Suprapubic skin (tissue), 4 donors: Measurements from ENCODE around the gene ENAH. TPM values are rescaled to one million over a fixed set of nuclear protein-coding genes. Genes with fewer than 3 reads are reported as not detected.
A peak's percentile ranks its signal among the peaks of the same experiment; 100 is the strongest.

Experiments
- DNase-seq, 2 donors: peaks; one replicate each; pipeline ENCODE4 v3.0.0-alpha.2; 2019; ENCODE audit warnings: low spot score in 2 of 2
- H3K27ac ChIP-seq: fragments of 200-600 bp; sonication (generic); one replicate; pipeline ENCODE4 v1.5.1; 2019
- H3K27me3 ChIP-seq: fragments of 200-600 bp; sonication (generic); one replicate; pipeline ENCODE4 v1.5.1; 2019
- H3K36me3 ChIP-seq: fragments of 200-600 bp; sonication (generic); one replicate; pipeline ENCODE4 v1.5.1; 2019
- H3K4me1 ChIP-seq: fragments of 200-600 bp; sonication (generic); one replicate; pipeline ENCODE4 v1.5.1; 2019
- H3K4me3 ChIP-seq: fragments of 200-600 bp; sonication (generic); one replicate; pipeline ENCODE4 v1.5.1; 2019; ENCODE audit warnings: mild to moderate bottlenecking
- H3K9me3 ChIP-seq: fragments of 200-600 bp; sonication (generic); one replicate; pipeline ENCODE4 v1.5.1; 2019
- CTCF ChIP-seq, 2 donors: fragments of 200-600 bp in 1 of 2; fragments of 450-650 bp in 1 of 2; sonication (generic) in 1 of 2; IDR thresholded peaks; one replicate each; pipeline ENCODE4 v1.5.1; 2016 to 2019; ENCODE audit warnings: antibody characterized with exemption in 2 of 2, mild to moderate bottlenecking in 1 of 2, moderate library complexity in 1 of 2
- EP300 ChIP-seq: sonication (generic); formaldehyde crosslinking; IDR thresholded peaks from one replicate; pipeline ENCODE4 v1.6.1; 2017; ENCODE audit warnings: antibody characterized with exemption
- POLR2A ChIP-seq, 2 donors: fragments of 450-650 bp; IDR thresholded peaks; one replicate each; pipeline ENCODE4 v1.6.1; 2017; ENCODE audit warnings: antibody characterized with exemption in 2 of 2, mild to moderate bottlenecking in 2 of 2, moderate library complexity in 2 of 2
- POLR2AphosphoS5 ChIP-seq, 3 donors: sonication (generic); formaldehyde crosslinking; IDR thresholded peaks; one replicate each; pipeline ENCODE4 v1.6.1; 2017; ENCODE audit warnings: antibody characterized with exemption in 3 of 3
- WGBS: methylation state at CpG from one replicate; pipeline ENCODE4 v1.1.5; 2018; 5-methylcytosine and 5-hydroxymethylcytosine counted together
- total RNA-seq, 4 donors: library from RNA; depleted of rRNA; stranded (reverse); fragments of >200 nt; gene quantifications; one replicate each; pipeline ENCODE4 v1.1.0, GENCODE V29; 2016

The ENAH gene
- total RNA-seq, 4 donors from 2014 or later: 33.5 to 44.6 (median 41.8) TPM

GRCh38 chr1:225651872-225652728, 823 bp downstream of the ENAH start:
- peaks cover 54% of the 10 kb centered on the region for H3K4me1 ChIP-seq
- no peak for DNase-seq
- peak overlapping the region; percentile 97 for H3K4me3 ChIP-seq
- no peaks in the 10 kb centered on the region for H3K27me3 ChIP-seq
- WGBS: 2% methylated on average over 37 of the region's 45 CpGs
- H3K36me3 ChIP-seq: no peaks in the 10 kb centered on the region
- H3K27ac ChIP-seq: peak overlapping the region; percentile 93
- TF ChIP-seq CTCF (IDR thresholded peaks at IDR 0.05) (no peak), EP300 (no peak), POLR2AphosphoS5 (IDR thresholded peaks at IDR 0.05) (no peak), POLR2A (IDR thresholded peaks at IDR 0.05) (no peak)
- H3K9me3 ChIP-seq: no peaks in the 10 kb centered on the region

- H3K36me3 ChIP-seq: no peaks in the 10 kb centered on the region
- H3K27ac ChIP-seq: peak overlapping the region; percentile 93
- H3K4me3 ChIP-seq: peak overlapping the region; percentile 97
- H3K27me3 ChIP-seq: no peaks in the 10 kb centered on the region
- peaks cover 49% of the 10 kb centered on the region for H3K4me1 ChIP-seq
- TF ChIP-seq POLR2AphosphoS5 (IDR thresholded peaks at IDR 0.05) (no peak), CTCF (IDR thresholded peaks at IDR 0.05) (no peak), EP300 (no peak), POLR2A (IDR thresholded peaks at IDR 0.05) (no peak)
- no peaks in the 10 kb centered on the region for H3K9me3 ChIP-seq
- 26% methylated on average over 8 of the region's 8 CpGs for WGBS
- no peak for DNase-seq
Observed at GRCh38 chr1:225651376-225651871, 1.5 kb downstream of the ENAH start.

- peak overlapping the region; percentile 97 for H3K4me3 ChIP-seq
Observed at GRCh38 chr1:225650179-225650578, 2.7 kb downstream of the ENAH start.

GRCh38 chr1:225645194-225645895, 7.6 kb downstream of the ENAH start:
- TF ChIP-seq POLR2A (IDR thresholded peaks at IDR 0.05) (no peak), POLR2AphosphoS5 (IDR thresholded peaks at IDR 0.05) (no peak), CTCF (IDR thresholded peaks at IDR 0.05) (no peak), EP300 (no peak)
- Histone ChIP-seq H3K9me3 (no peaks in the 10 kb centered on the region), H3K4me3 (no peak overlapping the region), H3K4me1 (peaks cover 15% of the 10 kb centered on the region), H3K27ac (no peak overlapping the region), H3K36me3 (no peaks in the 10 kb centered on the region), H3K27me3 (no peaks in the 10 kb centered on the region)
- no peak for DNase-seq
- WGBS: 93% methylated on average over 6 of the region's 6 CpGs

More at GRCh38 chr1:225650179-225650578, 2.7 kb downstream of the ENAH start:
- H3K36me3 ChIP-seq: no peaks in the 10 kb centered on the region
- 67% methylated on average over 5 of the region's 5 CpGs for WGBS
- DNase-seq: no peak
- TF ChIP-seq POLR2A (IDR thresholded peaks at IDR 0.05): no peak
- TF ChIP-seq POLR2AphosphoS5 (IDR thresholded peaks at IDR 0.05): no peak
- TF ChIP-seq EP300: no peak
- TF ChIP-seq CTCF (IDR thresholded peaks at IDR 0.05): no peak
- H3K27me3 ChIP-seq: no peaks in the 10 kb centered on the region
- no peaks in the 10 kb centered on the region for H3K9me3 ChIP-seq
- no peak overlapping the region for H3K27ac ChIP-seq
- peaks cover 42% of the 10 kb centered on the region for H3K4me1 ChIP-seq

GRCh38 chr1:225644666-225645065, 8.3 kb downstream of the ENAH start:
- Histone ChIP-seq H3K27me3 (no peaks in the 10 kb centered on the region), H3K9me3 (no peaks in the 10 kb centered on the region), H3K4me1 (peaks cover 9% of the 10 kb centered on the region), H3K27ac (no peak overlapping the region), H3K36me3 (no peaks in the 10 kb centered on the region), H3K4me3 (no peak overlapping the region)
- TF ChIP-seq POLR2AphosphoS5 (IDR thresholded peaks at IDR 0.05) (no peak), POLR2A (IDR thresholded peaks at IDR 0.05) (no peak), CTCF (IDR thresholded peaks at IDR 0.05) (no peak), EP300 (no peak)
- no peak for DNase-seq
- WGBS: 88% methylated on average over 1 of the region's 1 CpG
